Nephron (organoid): ENCODE data around the gene CR2.
"Not testable (repeated sequence)": the region's sequence is repeated elsewhere in the genome, so short reads cannot be mapped to it uniquely, and the experiment has no call there.

Experiments used
- H3K27ac Mint-ChIP-seq, 3 experiments: 2 replicates each; pipeline ENCODE4 v1.8.0; 2020; ENCODE audit warnings: mixed read lengths in 3 of 3, mild to moderate bottlenecking in 2 of 3, moderate library complexity in 1 of 3
- H3K27me3 Mint-ChIP-seq: 2 replicates; pipeline ENCODE4 v1.8.0; 2021; ENCODE audit warnings: low read depth, mild to moderate bottlenecking, moderate library complexity, mixed read lengths
- H3K36me3 Mint-ChIP-seq: 2 replicates; pipeline ENCODE4 v1.8.0; 2020; ENCODE audit warnings: low read depth, mixed read lengths
- H3K4me1 Mint-ChIP-seq: 2 replicates; pipeline ENCODE4 v1.8.0; 2020; ENCODE audit warnings: mixed read lengths
- H3K4me3 Mint-ChIP-seq, 3 experiments: 2 replicates each; pipeline ENCODE4 v1.8.0; 2020; ENCODE audit warnings: mild to moderate bottlenecking in 3 of 3, mixed read lengths in 3 of 3, moderate library complexity in 2 of 3
- H3K9me3 Mint-ChIP-seq: 2 replicates; pipeline ENCODE4 v1.8.0; 2020; ENCODE audit warnings: mixed read lengths
- TF ChIP-seq, protein P1 (sequence below), 3 experiments: fragments of 200-600 bp; sonication (generic); IDR thresholded peaks; one replicate each; pipeline ENCODE4 v1.5.0; 2021; ENCODE audit warnings: antibody characterized with exemption in 3 of 3; ENCODE audit not compliant: unreplicated experiment in 3 of 3

CR2 gene

DNA sequence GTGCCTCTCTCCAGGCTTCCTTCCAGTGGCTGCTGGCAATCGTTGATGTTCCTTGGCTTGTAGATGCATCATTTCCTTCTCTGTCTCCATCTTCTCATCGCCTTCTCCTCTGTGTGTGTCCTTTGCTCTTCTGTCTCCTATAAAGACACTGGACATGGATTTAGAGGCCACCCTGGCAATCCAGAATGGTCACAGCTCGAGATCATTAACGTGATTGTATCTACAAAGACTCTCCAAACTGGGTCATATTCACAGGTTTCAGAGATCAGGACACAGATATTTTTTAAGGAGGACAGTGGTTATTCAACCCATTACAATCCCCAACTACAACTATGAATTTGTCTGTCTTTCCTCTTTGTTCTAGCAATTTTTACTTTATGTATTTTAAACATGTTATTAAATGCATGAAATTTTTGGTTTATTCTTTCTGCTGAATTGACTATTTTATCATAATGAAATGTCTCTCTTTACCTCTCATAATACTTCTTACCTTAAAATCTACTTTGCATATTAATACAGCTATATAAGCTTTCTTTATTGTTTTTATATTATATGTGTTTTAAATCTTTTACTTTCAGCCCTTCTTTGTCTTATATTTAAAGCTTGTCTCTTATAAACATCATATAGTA lies 64.6 kb downstream of the CR2 start:
- H3K9me3 Mint-ChIP-seq, result peaks cover 4% of the 10 kb centered on the region
- H3K4me3 Mint-ChIP-seq, result no peak overlapping the region
- TF ChIP-seq, protein P1, sequence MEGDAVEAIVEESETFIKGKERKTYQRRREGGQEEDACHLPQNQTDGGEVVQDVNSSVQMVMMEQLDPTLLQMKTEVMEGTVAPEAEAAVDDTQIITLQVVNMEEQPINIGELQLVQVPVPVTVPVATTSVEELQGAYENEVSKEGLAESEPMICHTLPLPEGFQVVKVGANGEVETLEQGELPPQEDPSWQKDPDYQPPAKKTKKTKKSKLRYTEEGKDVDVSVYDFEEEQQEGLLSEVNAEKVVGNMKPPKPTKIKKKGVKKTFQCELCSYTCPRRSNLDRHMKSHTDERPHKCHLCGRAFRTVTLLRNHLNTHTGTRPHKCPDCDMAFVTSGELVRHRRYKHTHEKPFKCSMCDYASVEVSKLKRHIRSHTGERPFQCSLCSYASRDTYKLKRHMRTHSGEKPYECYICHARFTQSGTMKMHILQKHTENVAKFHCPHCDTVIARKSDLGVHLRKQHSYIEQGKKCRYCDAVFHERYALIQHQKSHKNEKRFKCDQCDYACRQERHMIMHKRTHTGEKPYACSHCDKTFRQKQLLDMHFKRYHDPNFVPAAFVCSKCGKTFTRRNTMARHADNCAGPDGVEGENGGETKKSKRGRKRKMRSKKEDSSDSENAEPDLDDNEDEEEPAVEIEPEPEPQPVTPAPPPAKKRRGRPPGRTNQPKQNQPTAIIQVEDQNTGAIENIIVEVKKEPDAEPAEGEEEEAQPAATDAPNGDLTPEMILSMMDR (IDR thresholded peaks at IDR 0.05; ENCODE audit: unreplicated experiment in 3 of 3), result no peak
- H3K27me3 Mint-ChIP-seq, result no peaks in the 10 kb centered on the region
- no peaks in the 10 kb centered on the region for H3K36me3 Mint-ChIP-seq
- H3K4me1 Mint-ChIP-seq, result no peaks in the 10 kb centered on the region
- no peak overlapping the region for H3K27ac Mint-ChIP-seq

DNA sequence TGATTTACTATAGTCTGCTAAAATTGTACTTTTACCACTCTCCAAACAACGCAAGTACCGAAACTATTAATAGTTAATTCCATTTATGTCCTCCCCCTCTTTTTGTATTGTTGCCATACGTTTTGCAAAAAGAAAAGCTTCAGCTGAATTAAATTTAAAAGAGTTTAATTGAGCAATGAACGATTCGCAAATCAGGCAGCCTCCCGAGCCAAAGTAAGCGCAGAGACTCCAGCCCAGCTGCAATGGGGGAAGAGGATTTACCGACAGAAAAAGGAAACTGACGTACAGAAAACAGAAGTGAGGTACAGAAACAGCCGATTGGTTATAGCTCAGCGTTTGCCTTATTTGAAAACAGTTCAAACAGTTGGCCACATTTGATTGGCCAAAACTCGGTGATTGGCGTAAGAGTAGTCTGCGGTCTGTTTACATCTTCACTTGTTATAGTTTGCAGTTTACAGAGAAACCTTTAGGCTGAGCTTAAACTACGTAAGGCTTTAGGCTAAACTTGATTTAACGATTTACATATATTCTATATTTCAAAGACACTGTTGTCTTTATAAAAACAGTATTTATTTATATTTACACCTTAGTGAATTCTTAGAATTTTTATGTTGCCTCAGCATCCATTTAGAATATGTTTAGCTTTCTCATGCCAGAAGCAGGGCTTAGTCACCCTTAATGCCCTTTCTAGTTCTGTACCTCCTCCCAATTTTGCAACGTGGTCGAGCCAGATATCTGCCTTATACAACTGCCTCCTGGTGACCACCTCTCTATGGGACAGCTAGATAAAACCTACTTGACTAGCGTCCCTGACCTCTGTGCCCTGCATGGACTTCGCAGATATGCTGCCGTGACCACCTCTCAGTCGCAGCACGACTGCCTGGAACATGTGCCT lies 65.6 kb downstream of the CR2 start:
- H3K4me3 Mint-ChIP-seq, result no peak overlapping the region
- H3K9me3 Mint-ChIP-seq, result peaks cover 4% of the 10 kb centered on the region
- H3K4me1 Mint-ChIP-seq, result no peaks in the 10 kb centered on the region
- H3K27me3 Mint-ChIP-seq, result peaks cover under 1% of the 10 kb centered on the region
- no peak overlapping the region for H3K27ac Mint-ChIP-seq
- TF ChIP-seq, protein P1 (IDR thresholded peaks at IDR 0.05; ENCODE audit: unreplicated experiment in 3 of 3), result no peak
- H3K36me3 Mint-ChIP-seq, result no peaks in the 10 kb centered on the region

DNA sequence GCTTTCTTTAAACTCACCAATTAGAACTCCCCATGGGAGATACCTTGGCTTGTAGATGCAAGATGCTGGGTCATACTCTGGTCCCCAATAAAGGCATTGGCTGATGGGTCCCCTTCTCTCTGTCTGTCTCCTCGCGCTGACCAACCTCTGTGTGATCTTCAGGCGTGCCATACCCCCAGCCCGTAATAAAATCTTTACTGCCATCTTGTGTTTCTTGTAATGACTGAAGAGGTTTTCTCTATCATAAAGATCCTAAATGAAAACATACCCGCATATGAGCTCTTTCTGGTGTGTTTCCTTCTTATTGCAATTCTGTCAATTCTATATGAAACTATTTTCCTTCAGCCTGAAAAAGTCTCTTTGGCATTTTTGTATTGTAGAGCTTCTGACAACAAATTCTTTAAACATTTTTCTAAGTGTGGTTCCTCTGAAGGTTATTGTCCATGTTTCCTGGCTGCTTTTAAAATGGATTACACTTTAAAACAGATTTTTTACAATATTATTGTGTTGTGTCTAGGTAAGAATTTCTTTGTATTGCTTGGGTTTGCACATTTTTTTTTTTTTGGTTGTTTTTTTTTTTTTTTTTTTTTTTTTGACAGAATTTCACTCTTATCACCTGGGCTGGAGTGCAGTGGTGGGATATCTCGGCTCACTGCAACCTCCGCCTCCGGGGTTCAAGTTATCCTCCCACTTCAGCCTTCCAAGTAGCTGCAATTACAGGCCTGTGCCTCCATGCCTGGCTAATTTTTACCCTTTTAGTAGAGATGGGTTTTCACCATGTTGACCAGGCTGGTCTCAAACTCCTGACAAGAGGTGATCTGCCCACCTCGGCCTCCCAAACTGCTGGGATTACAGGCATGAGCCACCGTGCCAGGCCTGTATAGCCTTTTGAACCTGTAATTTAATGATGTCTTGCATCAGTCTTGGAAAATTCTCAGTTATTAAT lies 66.5 kb downstream of the CR2 start:
- not testable (repeated sequence) for H3K9me3 Mint-ChIP-seq, H3K27me3 Mint-ChIP-seq, H3K4me3 Mint-ChIP-seq, H3K4me1 Mint-ChIP-seq, H3K27ac Mint-ChIP-seq, H3K36me3 Mint-ChIP-seq

DNA sequence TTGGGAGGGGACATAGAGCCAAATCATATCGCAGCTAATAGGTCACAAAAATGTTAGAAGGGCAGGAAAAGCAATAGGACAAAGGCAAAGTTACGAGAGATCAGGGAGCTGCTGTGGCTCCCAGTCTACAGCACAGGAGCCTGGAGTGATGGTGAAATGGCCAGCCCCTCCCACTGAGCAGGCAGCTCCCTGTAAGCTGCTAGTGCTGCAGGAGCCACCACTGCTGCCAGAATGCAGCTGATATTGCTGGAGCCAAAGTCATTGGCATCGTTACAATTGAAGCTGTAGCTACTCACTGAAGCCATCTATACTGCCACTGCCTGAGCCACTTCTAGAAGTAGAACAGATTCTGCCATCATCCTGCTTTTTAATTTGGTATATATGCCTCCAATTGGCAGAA lies 71.1 kb downstream of the CR2 start:
- not testable (repeated sequence) for H3K27ac Mint-ChIP-seq, H3K4me1 Mint-ChIP-seq, H3K9me3 Mint-ChIP-seq, H3K27me3 Mint-ChIP-seq, H3K36me3 Mint-ChIP-seq, H3K4me3 Mint-ChIP-seq

DNA sequence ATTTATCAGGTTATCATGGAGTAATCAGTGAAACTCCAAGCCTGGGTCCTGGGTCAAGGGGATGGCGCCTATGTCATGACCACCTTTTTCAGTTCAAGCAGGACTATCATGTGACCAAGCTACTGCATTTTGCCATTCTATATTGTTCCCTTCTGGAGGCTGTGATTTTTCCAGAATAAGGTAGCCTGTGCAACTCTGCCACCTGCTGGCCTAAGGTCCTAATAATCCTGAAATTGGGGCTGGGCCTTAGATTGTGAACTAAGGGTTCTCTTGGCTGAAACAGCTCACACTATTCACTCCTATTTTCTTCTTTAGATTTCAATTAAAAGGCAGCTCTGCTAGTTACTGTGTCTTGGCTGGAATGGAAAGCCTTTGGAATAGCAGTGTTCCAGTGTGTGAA lies 74.3 kb downstream of the CR2 start:
- not testable (repeated sequence) for H3K9me3 Mint-ChIP-seq, H3K4me1 Mint-ChIP-seq, H3K27me3 Mint-ChIP-seq, H3K27ac Mint-ChIP-seq, H3K36me3 Mint-ChIP-seq, H3K4me3 Mint-ChIP-seq

DNA sequence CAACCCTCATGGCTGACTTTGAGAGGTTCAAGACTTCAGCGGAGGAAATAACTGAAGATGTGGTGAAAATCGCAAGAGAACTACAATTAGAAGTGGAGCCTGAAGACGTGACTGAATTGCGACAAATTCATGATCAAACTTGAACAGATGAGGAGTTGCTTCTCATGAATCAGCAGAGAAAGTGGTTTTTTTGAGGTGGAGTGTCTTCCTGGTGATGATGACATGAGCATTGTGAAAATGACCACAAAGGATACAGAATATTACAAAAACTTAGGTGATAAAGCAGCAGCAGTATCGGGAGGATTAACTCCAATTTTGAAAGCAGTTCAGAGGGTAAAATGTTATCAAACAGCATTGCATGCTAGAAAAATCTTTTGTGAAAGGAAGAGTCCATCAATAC lies 82.1 kb downstream of the CR2 start:
- not testable (repeated sequence) for H3K4me3 Mint-ChIP-seq, H3K27me3 Mint-ChIP-seq, H3K4me1 Mint-ChIP-seq, H3K36me3 Mint-ChIP-seq, H3K9me3 Mint-ChIP-seq, H3K27ac Mint-ChIP-seq
